HUES6 (cell line): Measurements from ENCODE around the gene EHMT1.

Experiments used
- H3K27ac ChIP-seq: 2 replicates; pipeline ENCODE4 v1.7.0; 2013; ENCODE audit warnings: low read depth, mild to moderate bottlenecking, low read length, inconsistent platforms
- H3K27me3 ChIP-seq: 2 replicates; pipeline ENCODE4 v1.6.1; 2013; ENCODE audit warnings: low read length; ENCODE audit not compliant: control insufficient read depth, insufficient read depth
- H3K36me3 ChIP-seq: 2 replicates; pipeline ENCODE4 v1.6.1; 2013; ENCODE audit warnings: low read length; ENCODE audit not compliant: control insufficient read depth, insufficient read depth
- H3K4me1 ChIP-seq: 2 replicates; pipeline ENCODE4 v1.6.1; 2013; ENCODE audit warnings: low read length; ENCODE audit not compliant: control insufficient read depth, insufficient read depth
- H3K4me3 ChIP-seq: 2 replicates; pipeline ENCODE4 v1.5.1; 2013; ENCODE audit warnings: low read depth, low read length
- H3K9ac ChIP-seq: one replicate; pipeline ENCODE4 v1.6.1; 2013; ENCODE audit warnings: mild to moderate bottlenecking, low read length
- H3K9me3 ChIP-seq: 2 replicates; pipeline ENCODE4 v1.6.1; 2013; ENCODE audit warnings: low read depth, low read length; ENCODE audit not compliant: control insufficient read depth, insufficient read depth

Gene EHMT1

GRCh38 chr9:137697832-137698231, 79.0 kb downstream of the EHMT1 start:
- H3K36me3 ChIP-seq: peaks cover 15% of the 10 kb centered on the region
- H3K4me1 ChIP-seq: peaks cover 33% of the 10 kb centered on the region
- no peak overlapping the region for H3K4me3 ChIP-seq

GRCh38 chr9:137700911-137701310, 82.1 kb downstream of the EHMT1 start:
- H3K9me3 ChIP-seq: peaks cover 33% of the 10 kb centered on the region
- H3K9ac ChIP-seq: no peak overlapping the region
- peaks cover 22% of the 10 kb centered on the region for H3K4me1 ChIP-seq
- H3K36me3 ChIP-seq: peaks cover 20% of the 10 kb centered on the region
- no peaks in the 10 kb centered on the region for H3K27me3 ChIP-seq
- H3K27ac ChIP-seq: no peak overlapping the region
- H3K4me3 ChIP-seq: no peak overlapping the region

More at GRCh38 chr9:137697832-137698231, 79.0 kb downstream of the EHMT1 start:
- Histone ChIP-seq H3K27me3 (no peaks in the 10 kb centered on the region), H3K27ac (no peak overlapping the region), H3K9me3 (peaks cover 22% of the 10 kb centered on the region), H3K9ac (no peak overlapping the region)

GRCh38 chr9:137702615-137703379, 84.0 kb downstream of the EHMT1 start:
- Histone ChIP-seq H3K4me1 (peaks cover 17% of the 10 kb centered on the region), H3K36me3 (peaks cover 20% of the 10 kb centered on the region), H3K4me3 (no peak overlapping the region), H3K9me3 (peaks cover 33% of the 10 kb centered on the region), H3K27ac (no peak overlapping the region), H3K27me3 (no peaks in the 10 kb centered on the region), H3K9ac (no peak overlapping the region)

- Histone ChIP-seq H3K9ac (no peak overlapping the region), H3K9me3 (peaks cover 33% of the 10 kb centered on the region), H3K27me3 (no peaks in the 10 kb centered on the region), H3K4me1 (peaks cover 13% of the 10 kb centered on the region), H3K36me3 (peaks cover 20% of the 10 kb centered on the region), H3K27ac (no peak overlapping the region), H3K4me3 (no peak overlapping the region)
Observed at GRCh38 chr9:137703842-137704508, 85.2 kb downstream of the EHMT1 start.

DNA sequence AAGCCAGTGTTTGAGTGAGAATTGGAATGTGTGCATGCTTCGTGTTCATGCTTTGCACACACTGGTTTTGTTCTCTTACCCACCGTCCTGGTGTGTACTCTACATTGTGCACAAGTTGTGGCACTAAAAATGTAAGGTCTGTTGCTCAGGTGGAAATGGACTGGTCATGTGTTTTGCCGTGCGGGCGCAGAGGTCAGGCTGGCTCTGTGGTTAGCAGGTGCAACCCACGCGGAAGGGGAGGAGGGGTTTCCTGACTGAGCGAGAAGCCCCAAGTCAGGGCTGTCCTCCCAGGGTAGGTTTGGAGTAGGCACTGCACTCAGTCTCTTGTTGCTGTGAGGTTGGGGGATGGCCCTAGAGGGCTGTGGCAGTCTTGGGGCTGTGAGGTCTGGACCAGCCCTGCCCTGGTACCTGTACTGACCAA, 86.6 kb downstream of the EHMT1 start:
- Histone ChIP-seq H3K4me1 (peaks cover 13% of the 10 kb centered on the region), H3K9me3 (peaks cover 27% of the 10 kb centered on the region), H3K36me3 (peaks cover 20% of the 10 kb centered on the region), H3K9ac (no peak overlapping the region), H3K27me3 (no peaks in the 10 kb centered on the region), H3K4me3 (no peak overlapping the region), H3K27ac (no peak overlapping the region)

GRCh38 chr9:137705906-137706305, 87.1 kb downstream of the EHMT1 start:
- peaks cover 23% of the 10 kb centered on the region for H3K9me3 ChIP-seq
- peaks cover 13% of the 10 kb centered on the region for H3K4me1 ChIP-seq
- peaks cover 17% of the 10 kb centered on the region for H3K36me3 ChIP-seq
- no peaks in the 10 kb centered on the region for H3K27me3 ChIP-seq
- H3K4me3 ChIP-seq: no peak overlapping the region
- H3K9ac ChIP-seq: no peak overlapping the region
- no peak overlapping the region for H3K27ac ChIP-seq

GRCh38 chr9:137707361-137707760, 88.6 kb downstream of the EHMT1 start:
- H3K4me3 ChIP-seq: no peak overlapping the region
- H3K9me3 ChIP-seq: peaks cover 15% of the 10 kb centered on the region
- H3K36me3 ChIP-seq: peaks cover 28% of the 10 kb centered on the region
- H3K27ac ChIP-seq: no peak overlapping the region
- peaks cover 13% of the 10 kb centered on the region for H3K4me1 ChIP-seq
- H3K9ac ChIP-seq: no peak overlapping the region
- H3K27me3 ChIP-seq: no peaks in the 10 kb centered on the region

DNA sequence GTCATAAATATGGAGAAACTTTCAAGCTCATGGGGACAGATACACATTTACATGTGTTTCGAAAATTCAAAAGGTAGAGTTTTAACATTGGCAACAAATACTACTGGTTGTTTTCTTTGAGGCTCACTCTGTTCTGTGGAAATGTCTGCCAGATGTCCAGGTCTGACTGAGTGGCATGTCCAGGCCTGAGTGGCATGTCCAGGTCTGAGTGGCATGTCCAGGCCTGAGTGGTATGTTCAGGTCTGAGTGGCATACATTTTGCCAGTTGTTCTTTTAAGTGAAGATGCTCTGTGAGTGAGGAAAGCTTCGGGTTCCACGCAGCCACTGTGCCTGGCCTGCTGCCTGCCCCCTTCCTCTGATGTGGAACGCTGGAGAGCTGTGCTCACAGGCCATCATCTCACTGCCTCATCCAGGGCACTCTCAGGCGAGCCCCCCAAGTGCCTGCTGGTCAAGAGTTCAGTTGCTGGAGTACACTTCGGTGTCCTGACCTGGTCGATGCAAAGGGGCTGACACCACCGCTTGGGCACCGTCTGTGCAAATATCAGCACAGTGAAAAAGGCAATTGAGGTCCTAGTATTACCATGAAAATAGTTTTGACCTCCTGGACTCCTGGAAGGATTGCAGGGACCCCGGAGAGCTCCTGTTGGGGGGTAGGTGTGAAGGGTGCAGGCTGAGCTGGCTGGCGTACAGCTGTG, 89.9 kb downstream of the EHMT1 start:
- Histone ChIP-seq H3K9ac (no peak overlapping the region), H3K27me3 (no peaks in the 10 kb centered on the region), H3K27ac (no peak overlapping the region), H3K4me3 (no peak overlapping the region), H3K9me3 (peaks cover 3% of the 10 kb centered on the region; the same call in 1 of the 2 replicates), H3K36me3 (peaks cover 21% of the 10 kb centered on the region), H3K4me1 (peaks cover 13% of the 10 kb centered on the region)

GRCh38 chr9:137709411-137710101, 90.8 kb downstream of the EHMT1 start:
- Histone ChIP-seq H3K4me1 (peaks cover 13% of the 10 kb centered on the region), H3K9me3 (no peaks in the 10 kb centered on the region), H3K36me3 (peaks cover 26% of the 10 kb centered on the region), H3K4me3 (no peak overlapping the region), H3K9ac (no peak overlapping the region), H3K27me3 (no peaks in the 10 kb centered on the region), H3K27ac (no peak overlapping the region)

- no peak overlapping the region for H3K9ac ChIP-seq
- H3K27me3 ChIP-seq: no peaks in the 10 kb centered on the region
- peaks cover 8% of the 10 kb centered on the region for H3K4me1 ChIP-seq
- no peak overlapping the region for H3K4me3 ChIP-seq
- peaks cover 38% of the 10 kb centered on the region for H3K36me3 ChIP-seq
- 0 out of 2 replicates have a peak, but pooled peaks cover 4% of the 10 kb centered on the region for H3K9me3 ChIP-seq
- H3K27ac ChIP-seq: no peak overlapping the region
Observed at GRCh38 chr9:137710704-137711103, 91.9 kb downstream of the EHMT1 start.
